GM21526 (cell line): ENCODE data around the gene ROR1.

Experiments
- ATAC-seq: cut with Tn5 transposase; IDR thresholded peaks from one replicate; pipeline ENCODE4 v1.9.1; 2021; ENCODE audit warnings: moderate library complexity; ENCODE audit not compliant: unreplicated experiment, low FRiP score

ROR1 gene

GRCh38 chr1:63877021-63877767, 103.4 kb downstream of the ROR1 start:
- no peak for ATAC-seq

- ATAC-seq: no peak
Observed at GRCh38 chr1:63877816-63878215, 104.0 kb downstream of the ROR1 start.

- ATAC-seq: no peak
Observed at GRCh38 chr1:63878932-63879331, 105.1 kb downstream of the ROR1 start.

GRCh38 chr1:63880958-63881576, 107.2 kb downstream of the ROR1 start:
- no peak for ATAC-seq

DNA sequence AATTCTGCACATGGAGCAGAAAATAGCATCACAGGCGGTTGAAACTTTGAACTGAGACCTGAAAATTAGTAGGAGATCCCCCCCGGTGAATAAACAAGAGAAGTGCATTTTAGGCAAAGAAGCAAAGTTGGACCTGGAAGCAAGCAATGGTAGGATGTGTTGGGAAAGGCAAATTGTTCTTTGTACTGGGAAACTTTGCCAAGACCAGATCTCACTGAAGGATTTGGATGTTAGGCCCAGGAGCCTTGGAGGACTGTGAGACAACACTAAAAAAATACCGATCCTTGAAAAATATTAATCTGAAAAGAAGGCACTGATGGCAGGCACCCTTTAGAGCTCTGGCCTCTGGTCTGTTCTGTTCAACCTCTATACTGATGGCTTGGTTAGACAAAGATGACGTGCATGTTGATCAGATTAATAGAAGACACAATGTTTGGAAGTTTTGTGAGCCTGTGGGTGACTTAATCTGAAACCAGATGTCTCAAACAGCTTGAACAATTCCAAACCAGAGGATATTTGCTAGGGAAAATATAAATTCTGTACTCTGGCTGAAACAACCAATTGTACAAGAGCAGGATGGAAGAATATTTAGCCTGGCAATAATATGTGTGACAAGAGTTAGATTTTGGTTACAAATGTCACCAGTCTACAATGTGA, 108.4 kb downstream of the ROR1 start:
- ATAC-seq: no peak

DNA sequence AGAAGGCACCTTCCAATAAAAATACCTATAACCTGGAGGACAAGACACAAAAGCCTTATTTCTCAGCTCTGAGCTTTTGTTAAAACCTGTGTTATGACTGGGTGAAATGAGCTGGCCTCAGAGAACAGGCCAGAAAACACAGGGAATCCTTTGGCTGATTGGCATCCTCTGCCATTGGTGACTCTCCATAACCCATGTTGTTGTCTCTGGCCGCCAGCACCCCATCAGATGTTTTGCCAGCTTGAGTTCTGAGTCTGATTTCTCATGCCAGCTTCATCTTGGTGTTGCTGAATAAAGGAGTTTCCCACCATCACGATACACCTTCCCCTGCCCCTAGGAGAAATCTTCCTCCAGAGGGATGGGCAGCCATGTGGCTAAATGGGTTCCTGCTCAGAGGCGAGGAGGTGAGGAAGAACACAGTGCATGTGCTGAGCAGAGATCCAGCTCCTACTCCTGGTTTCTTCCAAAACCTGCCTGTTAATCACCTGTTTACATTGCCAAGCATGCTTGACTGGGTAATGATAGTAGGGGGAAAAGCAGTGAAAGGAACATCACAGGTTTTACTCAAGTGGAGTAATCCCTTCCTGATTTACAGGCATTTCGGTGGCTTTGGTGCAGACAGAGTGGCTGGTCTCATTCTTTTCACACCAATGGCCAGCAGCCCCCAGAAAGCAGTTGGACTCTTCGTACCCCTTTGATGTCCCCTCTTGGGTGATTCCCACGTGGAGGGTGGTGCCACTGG, 109.8 kb downstream of the ROR1 start:
- ATAC-seq: no peak

DNA sequence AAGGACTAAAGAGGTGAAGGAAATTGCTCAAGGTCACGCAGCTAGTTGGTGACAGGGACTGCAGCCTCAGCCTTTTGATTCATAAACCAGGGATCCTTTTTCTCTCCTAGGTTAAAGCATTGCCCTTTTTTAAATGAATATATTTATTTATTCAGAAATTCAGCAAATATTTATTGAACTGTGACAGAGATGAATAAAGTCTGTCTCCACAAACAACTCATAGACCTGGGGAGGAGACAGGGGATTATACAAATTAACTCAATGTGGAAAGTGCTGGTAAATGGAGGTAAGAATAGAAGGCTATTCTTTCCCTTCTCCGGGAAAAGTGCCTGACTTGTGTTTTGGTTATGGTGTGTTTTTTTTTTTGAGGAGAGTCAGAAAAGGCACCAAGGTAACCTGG, 110.7 kb downstream of the ROR1 start:
- ATAC-seq: no peak

- no peak for ATAC-seq
Observed at GRCh38 chr1:63885899-63886298, 112.1 kb downstream of the ROR1 start.

DNA sequence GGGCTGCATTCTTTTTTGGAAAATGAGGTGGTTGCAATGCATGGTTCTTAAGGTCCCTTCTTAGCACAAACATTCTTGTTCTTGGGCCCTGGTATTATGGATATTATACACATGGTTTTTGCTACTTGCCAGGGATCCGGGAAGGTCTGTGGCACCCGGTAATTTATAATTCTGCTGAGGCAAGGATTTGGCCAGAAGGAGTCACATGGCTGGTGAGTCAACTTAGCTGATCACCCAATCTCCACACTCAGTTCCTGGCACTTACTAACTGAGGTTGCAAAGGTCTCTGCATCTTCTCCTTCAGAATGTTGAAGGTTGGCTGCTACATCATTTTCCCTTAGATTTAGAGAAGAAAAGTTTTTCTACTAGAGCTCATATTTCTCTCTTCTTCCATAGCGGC, 112.5 kb downstream of the ROR1 start:
- ATAC-seq: no peak

GRCh38 chr1:63887809-63888208, 114.0 kb downstream of the ROR1 start:
- ATAC-seq: no peak

- ATAC-seq: no peak
Observed at GRCh38 chr1:63888984-63889383, 115.2 kb downstream of the ROR1 start.

- no peak for ATAC-seq
Observed at GRCh38 chr1:63890468-63890867, 116.7 kb downstream of the ROR1 start.

GRCh38 chr1:63891060-63891690, 117.4 kb downstream of the ROR1 start:
- ATAC-seq: no peak

- ATAC-seq: peak; percentile 99
Observed at GRCh38 chr1:63892632-63893395, 119.0 kb downstream of the ROR1 start.

- ATAC-seq: no peak
Observed at GRCh38 chr1:63893976-63894375, 120.2 kb downstream of the ROR1 start.

DNA sequence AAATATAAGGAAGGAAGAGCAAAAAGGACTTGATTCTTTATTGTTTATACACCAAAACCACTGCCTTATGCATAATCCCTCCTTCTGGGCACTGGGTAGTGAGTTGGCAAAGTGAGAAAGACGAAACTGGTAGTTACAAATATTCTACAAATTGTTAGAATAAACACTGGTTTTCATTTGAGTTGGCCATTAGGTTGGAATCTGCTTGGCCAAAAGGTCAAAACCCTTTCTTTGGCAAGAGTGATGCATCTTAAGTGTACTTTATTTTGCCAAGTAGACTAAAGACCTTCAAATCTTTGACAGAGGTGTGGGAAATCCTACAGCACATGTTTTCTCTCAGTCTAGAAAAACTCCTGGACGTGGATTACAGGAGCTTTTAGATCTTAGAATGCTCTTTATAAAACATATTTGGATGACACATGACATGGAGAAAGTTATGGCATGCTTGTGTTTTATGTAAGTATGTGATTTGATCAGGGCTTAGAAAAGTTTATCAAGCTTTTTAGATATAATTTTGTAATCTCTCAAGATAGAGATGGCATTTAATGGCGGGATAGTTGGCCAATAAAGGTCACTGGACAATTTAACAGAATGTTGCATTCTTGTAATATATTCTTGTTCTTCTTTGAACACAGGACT, 120.9 kb downstream of the ROR1 start:
- no peak for ATAC-seq

DNA sequence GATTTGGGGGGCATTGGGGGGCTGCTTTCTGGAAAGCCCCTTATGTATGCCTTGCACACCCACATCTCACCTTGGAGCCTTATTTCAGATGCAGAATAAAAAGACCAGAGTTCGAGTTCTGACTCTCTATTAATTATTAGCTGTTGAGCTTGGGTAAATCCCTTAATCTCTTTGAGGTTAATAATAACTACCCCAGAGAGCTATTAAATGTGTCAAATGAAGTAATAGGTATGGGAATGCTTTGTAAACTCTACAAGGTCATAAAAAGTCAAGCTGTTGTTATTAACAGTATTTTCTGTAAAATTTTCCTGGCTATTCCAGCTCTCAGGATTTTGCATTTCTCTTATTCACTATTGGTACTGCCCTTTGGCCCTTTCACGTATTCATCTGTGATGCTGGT, 122.9 kb downstream of the ROR1 start:
- ATAC-seq: no peak

DNA sequence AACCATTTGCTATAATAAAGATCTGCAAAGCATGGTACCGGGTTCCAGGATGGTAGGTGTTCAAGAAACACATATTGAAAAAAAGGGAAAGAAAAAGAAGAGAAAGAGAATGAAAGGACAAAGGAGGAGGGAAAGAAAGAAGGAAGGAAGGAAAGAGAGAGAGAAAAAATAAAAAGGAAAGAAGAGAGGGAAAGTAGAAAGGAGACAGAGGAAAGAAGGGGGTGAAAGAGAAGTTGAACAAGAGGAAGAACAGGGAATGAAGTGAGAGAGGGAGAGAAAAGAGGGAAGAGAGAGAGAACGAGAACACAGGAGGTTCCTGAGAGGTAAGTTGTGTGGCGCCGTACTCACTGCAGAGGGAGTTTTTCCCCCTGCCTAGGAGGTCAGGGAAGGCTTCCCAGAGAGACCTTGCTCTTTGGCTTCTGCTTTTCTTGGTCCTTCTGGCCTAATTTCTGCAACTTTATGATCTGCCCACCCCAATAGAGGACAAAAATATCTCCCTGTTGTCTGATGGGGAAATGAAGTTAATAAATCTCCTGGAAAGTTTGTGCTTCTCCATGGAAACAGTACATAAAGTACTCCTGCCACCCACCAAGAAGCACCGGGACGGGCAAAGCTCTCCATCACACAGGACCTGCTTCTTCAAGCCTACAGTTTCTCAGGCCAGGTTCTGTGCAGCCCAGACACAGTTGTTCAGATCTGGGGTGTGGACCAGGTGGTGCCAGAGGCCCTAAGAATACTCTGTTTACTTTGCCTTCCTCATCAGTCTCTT, 124.8 kb downstream of the ROR1 start:
- no peak for ATAC-seq

DNA sequence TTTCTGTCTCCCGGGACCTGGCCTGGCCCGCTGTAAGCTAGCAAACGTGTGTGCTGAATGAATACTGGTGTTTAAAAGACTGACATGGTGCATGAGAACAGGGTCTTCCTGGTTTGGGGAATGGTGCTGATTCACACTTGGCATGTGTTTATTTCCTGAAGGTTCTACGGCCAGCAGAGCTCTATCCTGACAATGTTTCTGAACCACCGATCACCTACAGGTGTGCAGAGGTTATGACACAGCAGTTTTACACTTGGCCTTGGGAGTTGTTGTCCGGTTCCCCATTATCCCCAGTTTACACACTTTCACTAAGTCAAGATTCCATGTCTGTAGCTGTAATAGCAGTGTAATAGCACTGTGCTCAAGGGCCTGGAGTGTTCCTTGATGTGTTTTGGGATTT, 127.3 kb downstream of the ROR1 start:
- no peak for ATAC-seq
